ENCODE results near the gene ANKRD33.

GRCh38 chr12:51852404-51853137 lies 35.3 kb upstream of the ANKRD33 start:
- TF ChIP-seq CTCF (conservative IDR thresholded peaks at IDR 0.05; ENCODE audit: low read depth in 2 of 2), result no peak
- TF ChIP-seq CREB1 (CRISPR knock-in tag; IDR thresholded peaks at IDR 0.05; ENCODE audit: low read depth), result no peak
- no peak for TF ChIP-seq EZH2phosphoT487 (IDR thresholded peaks at IDR 0.05; ENCODE audit: unreplicated experiment)
